GM19238 (cell line): Measurements from ENCODE around the gene FHAD1.

Experiments
- DNase-seq: peaks from one replicate; pipeline ENCODE4 v3.0.0; 2011; ENCODE audit warnings: low spot score; ENCODE audit not compliant: insufficient read length

Gene FHAD1

GRCh38 chr1:15344800-15345704 lies 98.0 kb downstream of the FHAD1 start:
- no peak for DNase-seq

DNA sequence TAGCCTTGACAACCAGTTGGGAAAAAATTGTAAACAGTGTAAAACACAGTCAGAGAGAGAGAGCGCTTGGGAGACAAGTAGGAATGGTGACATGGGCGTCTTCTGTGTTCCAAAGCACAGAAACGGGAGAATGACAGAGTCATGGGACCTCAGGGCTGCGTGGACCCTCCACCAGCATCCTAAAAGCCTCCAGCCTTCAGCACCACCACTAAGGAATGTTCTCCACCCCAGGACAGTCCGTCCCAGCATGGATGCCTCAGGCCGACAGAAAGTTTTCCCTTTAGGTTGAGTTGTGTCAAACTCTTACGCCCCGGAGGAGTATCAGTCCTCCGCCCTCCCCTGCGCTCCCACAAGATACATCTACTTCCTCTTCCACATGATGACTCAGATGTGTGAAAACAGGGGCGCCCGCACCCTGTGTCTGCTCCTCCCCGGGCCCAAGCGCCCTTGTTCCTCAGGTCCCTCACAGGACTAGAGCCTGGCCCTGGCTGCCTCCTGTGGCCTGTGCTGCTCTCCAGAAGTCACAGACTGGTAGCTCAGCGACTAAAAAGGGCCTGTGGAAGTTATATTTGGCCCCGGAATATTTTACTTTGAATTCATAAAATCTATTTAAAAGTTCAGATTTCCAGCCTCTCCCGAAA lies 98.8 kb downstream of the FHAD1 start:
- DNase-seq: peak; percentile 25

DNA sequence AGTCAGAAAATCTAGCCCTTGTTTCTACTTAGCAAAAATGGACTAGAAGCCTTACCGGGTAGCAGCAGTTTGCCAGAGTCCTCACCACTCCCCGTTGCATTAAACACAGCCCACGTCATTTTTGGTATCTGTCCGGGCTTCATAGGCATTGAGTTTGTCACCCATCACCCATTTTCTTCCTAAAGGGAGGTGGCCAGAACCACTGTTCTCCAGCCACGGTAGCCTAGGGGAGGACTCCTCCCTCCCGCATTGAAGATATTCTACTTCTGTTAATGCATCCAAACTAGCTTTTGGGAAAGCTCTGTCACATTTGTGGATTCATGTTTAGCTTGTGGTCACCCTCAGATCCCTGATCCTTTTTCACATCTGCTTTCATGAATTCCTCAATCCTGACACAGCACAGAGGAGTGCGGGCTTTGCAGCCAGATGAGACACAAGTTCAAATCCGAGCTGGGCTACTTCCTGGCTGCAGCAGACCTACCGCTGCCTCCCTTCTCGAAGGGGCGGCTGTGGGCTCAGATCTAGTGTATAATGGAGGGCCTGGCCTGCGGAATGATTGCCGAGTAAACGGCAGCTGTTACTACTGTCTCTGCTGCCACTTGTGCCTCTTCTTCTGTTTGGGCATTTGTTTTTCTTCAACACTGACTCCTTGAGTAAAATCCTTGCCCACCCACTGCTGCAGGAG lies 99.5 kb downstream of the FHAD1 start:
- no peak for DNase-seq

- DNase-seq: no peak
These were observed 100.2 kb downstream of the FHAD1 start for GRCh38 chr1:15347182-15347581.

DNA sequence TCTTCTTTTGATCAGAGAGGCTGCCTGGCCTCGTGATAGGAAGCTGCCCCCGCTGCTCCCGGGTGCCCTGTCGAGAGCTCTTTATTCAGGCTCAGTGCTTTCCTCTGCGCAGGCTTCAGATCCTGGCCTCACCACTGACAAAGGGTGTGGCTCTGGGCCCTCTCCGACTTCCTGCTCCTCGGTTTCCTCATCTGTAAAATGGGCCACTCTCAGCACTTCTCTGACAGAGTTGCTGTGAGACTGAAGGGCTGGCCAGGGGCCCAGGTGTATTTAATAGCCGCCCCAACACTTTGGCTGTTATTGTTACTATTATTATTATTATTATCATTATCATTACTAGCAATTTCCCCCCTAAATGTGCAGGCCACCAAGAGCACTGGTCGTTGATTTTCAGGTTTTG lies 101.6 kb downstream of the FHAD1 start:
- DNase-seq: no peak

GRCh38 chr1:15349133-15349532 lies 102.1 kb downstream of the FHAD1 start:
- DNase-seq: no peak

DNA sequence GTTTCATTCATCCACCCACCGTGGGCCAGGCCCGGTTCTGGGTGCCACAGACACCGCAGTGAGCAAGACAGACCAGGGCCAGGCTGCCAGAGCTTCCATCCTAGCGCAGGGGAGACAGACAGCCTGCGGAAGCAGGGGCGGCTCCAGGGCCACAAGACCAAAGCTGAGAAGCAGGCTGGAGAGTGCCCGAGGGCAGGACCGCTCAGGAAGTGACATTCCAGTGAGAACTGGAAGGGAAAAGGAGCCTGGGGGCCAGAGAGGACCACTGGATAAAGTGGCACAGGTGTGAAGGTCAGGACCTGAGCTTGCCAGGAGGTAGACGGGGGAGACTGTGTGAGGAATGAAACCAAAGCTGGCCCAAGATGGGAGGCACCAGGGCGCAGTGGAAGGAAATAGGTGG lies 103.1 kb downstream of the FHAD1 start:
- no peak for DNase-seq

GRCh38 chr1:15350551-15351200 lies 103.7 kb downstream of the FHAD1 start:
- no peak for DNase-seq

- DNase-seq: no peak
These were observed 104.3 kb downstream of the FHAD1 start for GRCh38 chr1:15351310-15351709.

DNA sequence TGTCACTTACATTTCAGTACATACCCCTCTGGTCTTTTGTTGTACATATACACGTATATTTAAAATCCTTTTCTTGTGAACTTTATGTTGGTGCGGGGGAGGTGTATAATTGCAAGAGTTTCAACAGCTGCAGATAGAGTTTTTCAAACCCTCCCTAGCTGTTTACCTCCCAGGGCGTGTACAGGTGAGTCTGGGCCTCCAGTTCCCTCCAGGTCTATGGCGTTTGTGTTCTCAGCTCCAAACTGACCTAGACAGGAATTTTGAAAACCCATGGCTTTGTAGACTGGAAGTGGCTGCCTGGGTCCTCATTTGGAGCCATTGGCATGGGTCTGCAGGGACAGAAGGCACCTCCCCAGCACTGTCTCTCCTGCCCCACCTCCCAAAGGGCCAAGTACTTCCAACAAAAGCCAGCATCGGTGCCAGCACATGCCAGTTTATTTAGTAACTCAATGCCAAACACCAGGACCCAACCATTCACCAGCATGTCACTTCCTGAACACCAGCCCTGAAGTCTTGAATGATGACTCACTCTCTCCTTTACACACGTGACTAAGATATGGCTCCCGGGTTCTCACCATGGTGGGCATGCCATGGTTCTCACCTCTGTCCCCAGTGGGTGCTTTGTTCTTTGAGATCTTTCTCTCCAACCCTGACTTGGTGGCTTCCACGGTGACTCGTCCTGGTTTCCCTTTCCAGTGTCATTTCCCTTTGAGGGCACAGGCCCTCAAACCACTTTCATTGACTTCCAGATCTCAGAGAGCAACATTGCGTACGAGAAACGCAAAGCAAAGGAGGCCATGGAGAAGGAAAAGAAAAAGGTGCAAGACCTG lies 105.3 kb downstream of the FHAD1 start:
- no peak for DNase-seq

DNA sequence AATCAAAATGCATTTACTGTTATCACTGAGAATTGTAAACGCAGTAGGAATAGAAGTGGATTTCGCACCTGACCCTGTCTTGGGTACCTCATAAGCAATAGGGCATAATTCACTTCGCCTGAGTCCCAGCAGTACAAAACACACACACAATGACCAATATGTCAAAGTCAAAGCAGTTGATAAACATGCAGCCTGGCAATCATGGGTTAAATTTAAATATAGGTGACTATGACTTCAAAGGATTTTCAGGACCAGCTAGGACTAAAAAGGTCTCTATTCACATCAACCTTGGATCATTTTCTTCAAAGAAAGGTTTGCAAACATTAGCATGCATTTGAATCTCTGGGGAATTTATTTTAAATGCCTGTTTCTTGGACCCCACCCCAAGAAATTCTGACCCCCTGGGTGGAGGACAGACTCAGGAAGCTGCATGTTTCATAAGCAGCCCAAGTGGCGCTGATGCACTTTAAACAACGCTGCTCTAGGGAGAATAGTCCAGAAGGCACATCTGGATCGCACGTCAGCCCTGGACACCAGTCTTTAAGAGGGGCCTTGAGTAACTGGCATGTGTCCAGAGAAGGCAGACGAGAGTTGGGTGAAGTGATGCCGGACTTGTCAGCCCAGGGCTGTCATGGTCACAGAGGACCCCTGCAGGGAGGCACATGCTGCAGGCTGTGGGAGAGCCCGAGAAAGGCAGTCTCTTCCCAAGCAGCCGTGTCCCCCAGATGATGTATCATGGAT lies 107.0 kb downstream of the FHAD1 start:
- no peak for DNase-seq

DNA sequence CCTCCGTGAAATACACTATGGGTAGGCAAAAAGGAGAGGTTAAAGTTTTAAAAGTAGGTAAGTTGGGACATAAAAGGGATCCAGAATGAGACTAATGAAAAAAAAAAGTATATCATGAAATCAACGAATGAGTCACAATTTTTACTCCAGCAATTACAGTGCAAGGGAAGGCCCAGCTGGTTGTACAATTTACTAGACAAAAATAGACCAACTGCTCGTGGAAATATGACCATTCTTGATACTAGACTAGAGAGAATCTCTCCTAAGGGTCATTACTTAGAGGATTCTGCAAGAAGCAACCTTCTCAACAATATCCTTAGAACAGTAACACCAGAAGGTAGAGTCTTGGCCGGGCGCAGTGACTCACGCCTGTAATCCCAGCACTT lies 107.5 kb downstream of the FHAD1 start:
- DNase-seq: no peak

DNA sequence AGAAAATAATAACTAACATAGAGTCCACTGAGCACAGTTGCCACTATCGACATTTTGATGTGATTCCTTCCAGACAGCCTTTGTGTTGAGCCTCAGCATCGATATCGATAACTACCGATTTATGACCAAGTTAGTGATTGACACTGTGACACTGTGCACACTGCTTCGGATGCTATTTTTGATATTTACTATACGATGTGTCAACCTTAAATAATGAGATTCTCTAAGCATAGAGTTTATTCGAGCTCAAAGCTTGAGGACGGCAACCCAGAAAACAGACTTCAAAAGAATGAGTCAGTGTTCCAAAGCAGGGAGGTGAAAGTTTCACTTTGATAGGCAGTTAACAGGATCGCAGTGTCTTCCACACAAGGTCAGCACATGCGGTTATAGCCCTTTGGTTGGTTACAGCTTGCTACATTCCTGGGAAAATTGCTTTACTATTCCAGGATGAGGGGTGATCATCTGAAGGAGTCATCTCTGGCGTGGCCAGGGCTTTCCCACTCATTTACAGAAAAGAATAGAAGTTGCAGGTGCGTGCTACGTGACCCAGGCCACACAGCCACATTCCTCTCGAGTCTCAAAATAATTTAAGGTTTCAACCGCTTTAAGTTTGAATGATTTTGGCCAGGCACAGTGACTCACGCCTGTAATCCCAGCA lies 109.1 kb downstream of the FHAD1 start:
- DNase-seq: no peak

GRCh38 chr1:15357612-15358207 lies 110.7 kb downstream of the FHAD1 start:
- DNase-seq: no peak

DNA sequence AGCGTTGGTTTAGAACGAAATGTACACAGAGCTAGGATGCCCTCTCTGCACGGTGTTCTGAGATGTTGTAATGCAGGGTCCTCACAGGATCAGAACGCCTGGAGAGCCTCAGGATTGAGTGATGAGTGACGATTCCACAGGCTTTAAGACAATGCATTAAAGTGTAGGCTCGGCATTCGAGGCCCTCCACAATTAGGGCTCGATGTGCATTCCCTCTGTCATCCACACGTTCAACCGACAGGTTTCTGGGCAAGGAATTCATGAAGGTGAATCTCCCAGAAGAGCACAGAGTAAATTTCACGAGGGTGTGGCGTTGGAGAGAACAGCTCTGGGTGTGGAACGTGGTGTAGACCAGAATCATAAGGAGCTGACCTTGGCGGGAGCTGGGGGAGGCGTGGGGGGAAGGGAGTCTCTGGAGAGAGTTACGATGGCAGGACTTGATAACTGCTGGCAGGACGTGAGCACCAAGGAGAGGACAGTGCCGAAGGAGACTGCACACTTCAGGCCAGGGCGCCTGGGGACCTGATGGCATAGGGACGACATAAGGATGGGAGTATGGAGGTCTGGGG lies 111.6 kb downstream of the FHAD1 start:
- no peak for DNase-seq

GRCh38 chr1:15360700-15361099 lies 113.7 kb downstream of the FHAD1 start:
- no peak for DNase-seq

DNA sequence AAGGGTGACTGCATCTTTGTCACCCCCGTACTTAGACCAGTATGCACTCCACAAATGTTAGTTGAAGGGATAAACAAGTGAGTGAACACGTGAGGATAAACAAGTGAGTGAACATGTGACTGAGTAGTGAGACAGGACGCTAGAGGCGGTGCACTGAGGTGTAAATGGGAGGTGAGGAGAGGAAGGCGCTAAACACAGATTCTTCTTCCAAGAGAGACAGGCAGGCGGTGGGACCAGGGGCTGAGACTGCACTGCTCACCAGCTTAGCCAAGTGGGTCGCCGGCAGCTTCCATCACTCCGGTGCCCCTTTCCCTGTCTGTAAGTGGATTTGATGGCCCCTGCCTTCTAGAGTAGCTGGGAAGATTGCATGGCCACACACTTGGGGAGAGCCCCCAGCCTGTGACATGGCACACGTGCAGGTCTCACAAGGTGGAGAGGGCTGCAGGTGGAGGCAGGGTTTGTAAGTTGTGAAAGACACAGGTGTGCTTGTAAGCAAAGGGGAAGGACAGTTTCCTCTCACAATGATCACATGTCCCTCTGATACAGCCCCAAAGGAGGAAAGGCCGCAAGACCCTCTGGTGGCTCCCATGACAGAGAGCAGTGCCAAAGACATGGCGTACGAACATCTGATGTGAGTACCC lies 115.2 kb downstream of the FHAD1 start:
- no peak for DNase-seq

GRCh38 chr1:15362737-15363128 lies 115.7 kb downstream of the FHAD1 start:
- DNase-seq: no peak
